ENCODE measurements around the gene CNIH4. TPM values are rescaled to one million over a fixed set of nuclear protein-coding genes. Genes with fewer than 3 reads are reported as not detected.
"Not testable (repeated sequence)": the region's sequence is repeated elsewhere in the genome, so short reads cannot be mapped to it uniquely, and the experiment has no call there.

Gene CNIH4
- total RNA-seq, 2 experiments from 2014 or later = 48.6 to 52.1 TPM

- ChIA-PET CTCF (interaction anchor here (0.6 to 4.7 kb wide), 24 partner anchors 19 to 489 kb away, joined by 3 to 54 read pairs (median 4); partner anchors contain the start of genes CNIH4, DEGS1 and FBXO28), POLR2A (interaction anchor here (0.6 to 2.2 kb wide), 10 partner anchors 10 to 487 kb away, joined by 3 to 9 read pairs (median 4); partner anchors contain the start of genes DEGS1 and FBXO28)
- H3K4me3 Mint-ChIP-seq = peak overlapping the region; percentile 38
- no peaks in the 10 kb centered on the region for H3K27me3 Mint-ChIP-seq
- H3K4me1 Mint-ChIP-seq = peaks cover 45% of the 10 kb centered on the region
- H3K27ac Mint-ChIP-seq = peak overlapping the region; percentile 91
- no peaks in the 10 kb centered on the region for H3K36me3 Mint-ChIP-seq (ENCODE audit: low read depth)
- no peaks in the 10 kb centered on the region for H3K9me3 Mint-ChIP-seq
- DNase-seq = peak; percentile 38
Measured at GRCh38 chr1:224333309-224333926, 23.3 kb upstream of the CNIH4 start.

DNA sequence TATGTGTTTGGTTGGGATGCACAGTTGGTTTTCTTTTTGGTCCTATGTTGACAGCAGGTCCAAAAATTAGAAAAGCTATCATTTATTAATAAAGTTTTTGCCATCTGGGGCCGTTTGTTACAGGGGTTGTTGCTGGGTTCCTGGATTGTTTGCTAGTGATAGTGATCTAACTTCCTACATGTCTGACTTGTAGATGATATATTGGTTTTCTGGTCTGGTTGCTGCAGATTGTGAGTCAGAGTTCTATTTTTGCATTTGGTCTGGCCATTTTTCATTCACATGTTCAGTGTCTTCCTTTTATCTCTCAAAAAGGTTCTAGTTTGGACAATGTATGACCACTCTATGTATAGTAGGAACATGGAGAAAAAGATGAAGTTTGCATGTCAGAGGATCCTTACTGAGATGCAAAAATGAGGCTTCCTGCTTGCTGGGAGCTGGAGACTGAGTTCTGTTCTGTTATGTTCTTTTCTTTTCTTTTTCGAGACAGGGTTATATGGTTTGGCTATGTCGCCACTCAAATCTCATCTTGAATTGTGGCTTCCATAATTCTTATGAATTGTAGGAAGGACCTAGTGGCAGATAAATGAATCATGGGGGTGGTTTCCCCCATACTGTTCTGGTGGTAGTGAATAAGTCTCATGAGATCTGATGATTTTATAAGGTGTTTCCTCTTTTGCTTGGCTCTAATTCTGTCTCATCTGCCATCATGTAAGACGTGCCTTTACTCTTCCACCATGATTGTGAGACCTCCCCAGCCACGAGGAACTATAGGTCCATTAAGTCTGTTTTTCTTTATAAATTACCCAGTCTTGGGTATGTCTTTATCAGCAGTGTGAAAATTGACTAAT lies 22.5 kb upstream of the CNIH4 start:
- CTCF ChIA-PET = interaction anchor here (0.6 to 4.7 kb wide), 26 partner anchors 17 to 489 kb away, joined by 3 to 54 read pairs (median 4); partner anchors contain the start of genes CNIH4, DEGS1 and FBXO28
- H3K27ac Mint-ChIP-seq = peak overlapping the region; percentile 91
- POLR2A ChIA-PET = interaction anchor here (0.6 to 2.2 kb wide), 10 partner anchors 24 to 488 kb away, joined by 3 to 9 read pairs (median 4); partner anchors contain the start of genes DEGS1 and FBXO28
- no peak for DNase-seq
- H3K4me3 Mint-ChIP-seq = peak overlapping the region; percentile 29
- H3K36me3 Mint-ChIP-seq (ENCODE audit: low read depth) = no peaks in the 10 kb centered on the region
- H3K4me1 Mint-ChIP-seq = peaks cover 40% of the 10 kb centered on the region
- peaks cover 2% of the 10 kb centered on the region for H3K27me3 Mint-ChIP-seq
- H3K9me3 Mint-ChIP-seq = no peaks in the 10 kb centered on the region

- DNase-seq = no peak
- Mint-ChIP-seq H3K27me3 (peaks cover 4% of the 10 kb centered on the region), H3K27ac (no peak overlapping the region), H3K9me3 (peaks cover 9% of the 10 kb centered on the region), H3K36me3 (ENCODE audit: low read depth) (peaks cover 10% of the 10 kb centered on the region), H3K4me1 (peaks cover 26% of the 10 kb centered on the region), H3K4me3 (no peak overlapping the region)
- ChIA-PET POLR2A (interaction anchor here (1.1 kb wide), 1 partner anchor 8 kb away, joined by 3 read pairs; the partner anchor contains the start of gene NVL), CTCF (interaction anchor here (1.6 kb wide), 1 partner anchor 222 kb away, joined by 4 read pairs; no protein-coding TSS in a partner anchor)
Measured at GRCh38 chr1:224338150-224338838, 18.4 kb upstream of the CNIH4 start.

- POLR2A ChIA-PET = no interaction called here
Measured at GRCh38 chr1:224339442-224340033, 17.1 kb upstream of the CNIH4 start.

DNA sequence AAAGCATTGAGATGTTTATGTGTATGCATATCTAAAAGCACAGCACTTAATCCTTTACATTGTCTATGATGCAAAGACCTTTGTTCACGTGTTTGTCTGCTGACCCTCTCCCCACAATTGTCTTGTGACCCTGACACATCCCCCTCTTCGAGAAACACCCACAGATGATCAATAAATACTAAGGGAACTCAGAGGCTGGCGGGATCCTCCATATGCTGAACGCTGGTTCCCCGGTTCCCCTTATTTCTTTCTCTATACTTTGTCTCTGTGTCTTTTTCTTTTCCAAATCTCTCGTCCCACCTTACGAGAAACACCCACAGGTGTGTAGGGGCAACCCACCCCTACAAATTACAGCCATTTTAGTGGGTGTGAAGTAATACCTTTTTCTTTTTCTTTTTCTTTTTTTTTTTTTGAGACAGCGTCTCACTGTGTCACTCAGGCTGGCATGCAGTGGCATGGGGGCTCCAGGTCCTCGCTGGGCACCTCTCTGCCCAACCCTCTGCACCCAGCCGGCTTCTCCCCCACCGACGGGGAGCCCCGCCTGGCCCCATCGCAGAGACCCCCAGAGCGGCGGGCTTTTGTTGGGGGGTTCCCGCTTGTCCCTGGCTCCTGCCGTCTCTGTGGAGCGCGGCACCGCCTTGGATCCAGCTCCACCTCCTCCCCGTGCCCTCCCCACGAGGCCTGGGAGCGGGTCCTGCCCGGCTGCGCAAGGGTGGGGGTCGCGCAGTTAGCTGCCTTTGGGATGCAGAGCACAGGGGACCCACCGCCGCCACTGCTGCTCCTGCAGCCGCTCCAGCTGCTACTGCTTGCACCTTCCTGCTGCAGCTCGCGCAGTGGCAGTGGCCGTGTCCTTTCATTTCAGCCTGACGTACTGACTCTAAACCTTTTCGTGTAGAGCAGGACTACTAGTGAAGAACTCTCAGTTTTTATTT lies 16.0 kb upstream of the CNIH4 start:
- CTCF ChIA-PET, H3K27ac Mint-ChIP-seq, H3K27me3 Mint-ChIP-seq, H3K4me1 Mint-ChIP-seq: not testable (repeated sequence)
- Mint-ChIP-seq H3K4me3 (peak overlapping the region; percentile 69), H3K36me3 (ENCODE audit: low read depth) (peaks cover 15% of the 10 kb centered on the region), H3K9me3 (peaks cover 13% of the 10 kb centered on the region)
- DNase-seq = peak; percentile 52
- POLR2A ChIA-PET = interaction anchor here (0.9 kb wide), 1 partner anchor 124 kb away, joined by 3 read pairs; no protein-coding TSS in a partner anchor

More at GRCh38 chr1:224339442-224340033, 17.1 kb upstream of the CNIH4 start:
- Mint-ChIP-seq H3K4me1 (peaks cover 14% of the 10 kb centered on the region), H3K36me3 (ENCODE audit: low read depth) (peaks cover 15% of the 10 kb centered on the region), H3K27me3 (peaks cover 4% of the 10 kb centered on the region), H3K27ac (no peak overlapping the region), H3K4me3 (no peak overlapping the region), H3K9me3 (peaks cover 13% of the 10 kb centered on the region)
- CTCF ChIA-PET = no interaction called here
- no peak for DNase-seq

DNA sequence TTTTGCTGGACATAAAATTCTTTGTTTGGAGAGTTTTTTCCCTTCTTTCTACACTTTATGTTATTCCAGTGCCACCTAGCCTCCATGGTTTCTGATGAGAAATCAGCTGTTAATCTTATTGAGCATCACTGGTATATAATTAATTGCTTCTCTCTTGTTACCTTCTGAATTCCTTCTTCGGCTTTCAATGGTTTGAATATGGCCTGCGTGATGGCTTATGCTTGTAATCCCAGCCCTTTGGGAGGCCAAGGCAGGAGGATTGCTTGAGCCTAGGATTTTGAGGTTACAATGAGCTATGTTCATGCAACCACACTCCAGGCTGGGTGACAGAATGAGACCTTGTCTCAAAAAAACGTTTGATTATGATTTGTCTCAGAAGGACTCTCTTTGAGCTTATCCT lies 13.0 kb upstream of the CNIH4 start:
- POLR2A ChIA-PET = interaction anchor here (0.7 kb wide), 1 partner anchor 11 kb away, joined by 3 read pairs; no protein-coding TSS in a partner anchor
- Mint-ChIP-seq H3K36me3 (ENCODE audit: low read depth) (peaks cover 17% of the 10 kb centered on the region), H3K9me3 (peaks cover 20% of the 10 kb centered on the region), H3K4me1 (peaks cover 12% of the 10 kb centered on the region), H3K4me3 (no peak overlapping the region), H3K27me3 (peaks cover 4% of the 10 kb centered on the region), H3K27ac (no peak overlapping the region)
- CTCF ChIA-PET = interaction anchor here (1.0 to 1.2 kb wide), 3 partner anchors 206 to 237 kb away, joined by 3 to 4 read pairs (median 3); no protein-coding TSS in a partner anchor
- DNase-seq = no peak

- Mint-ChIP-seq H3K27me3 (no peaks in the 10 kb centered on the region), H3K27ac (no peak overlapping the region), H3K36me3 (ENCODE audit: low read depth) (peaks cover 9% of the 10 kb centered on the region), H3K9me3 (peaks cover 12% of the 10 kb centered on the region), H3K4me3 (no peak overlapping the region), H3K4me1 (peaks cover 9% of the 10 kb centered on the region)
- ChIA-PET CTCF (no interaction called here), POLR2A (no interaction called here)
- DNase-seq = no peak
Measured at GRCh38 chr1:224348137-224348536, 8.5 kb upstream of the CNIH4 start.

GRCh38 chr1:224349716-224350115 lies 7.0 kb upstream of the CNIH4 start:
- H3K9me3 Mint-ChIP-seq; H3K4me3 Mint-ChIP-seq; H3K27ac Mint-ChIP-seq; POLR2A ChIA-PET; CTCF ChIA-PET; H3K27me3 Mint-ChIP-seq; DNase-seq; H3K36me3 Mint-ChIP-seq (ENCODE audit: low read depth): not testable (repeated sequence)
- H3K4me1 Mint-ChIP-seq = peaks cover 13% of the 10 kb centered on the region

DNA sequence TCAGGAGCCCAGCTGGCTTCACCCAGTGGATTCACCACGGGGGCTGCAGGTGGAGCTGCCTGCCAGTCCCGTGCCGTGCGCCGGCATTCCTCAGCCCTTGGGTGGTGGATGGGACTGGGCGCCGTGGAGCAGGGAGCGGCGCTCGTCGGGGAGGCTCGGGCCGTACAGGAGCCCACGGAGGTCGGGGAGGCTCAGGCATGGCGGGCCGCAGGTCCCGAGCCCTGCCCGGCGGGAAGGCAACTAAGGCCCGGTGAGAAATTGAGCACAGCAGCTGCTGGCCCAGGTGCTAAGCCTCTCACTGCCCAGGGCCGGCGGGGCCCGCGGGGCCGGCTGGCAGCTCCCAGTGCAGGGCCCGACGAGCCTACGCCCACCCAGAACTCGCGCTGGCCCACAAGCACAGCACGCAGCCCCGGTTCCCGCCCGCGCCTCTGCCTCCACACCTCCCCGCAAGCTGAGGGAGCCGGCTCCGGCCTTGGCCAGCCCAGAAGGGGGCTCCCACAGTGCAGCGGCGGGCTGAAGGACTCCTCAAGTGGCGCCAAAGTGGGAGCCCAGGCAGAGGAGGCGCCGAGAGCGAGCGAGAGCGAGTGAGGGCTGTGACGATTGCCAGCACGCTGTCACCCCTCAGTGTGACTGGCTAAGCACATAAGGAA lies 4.1 kb upstream of the CNIH4 start:
- CTCF ChIA-PET = interaction anchor here (1.8 kb wide), 1 partner anchor 19 kb away, joined by 5 read pairs; no protein-coding TSS in a partner anchor
- H3K9me3 Mint-ChIP-seq; DNase-seq; POLR2A ChIA-PET; H3K27ac Mint-ChIP-seq; H3K27me3 Mint-ChIP-seq; H3K4me3 Mint-ChIP-seq; H3K36me3 Mint-ChIP-seq (ENCODE audit: low read depth): not testable (repeated sequence)
- H3K4me1 Mint-ChIP-seq = peaks cover 22% of the 10 kb centered on the region

- no peak for DNase-seq
- Mint-ChIP-seq H3K27ac (no peak overlapping the region), H3K36me3 (ENCODE audit: low read depth) (peaks cover 15% of the 10 kb centered on the region), H3K4me1 (peaks cover 30% of the 10 kb centered on the region), H3K27me3 (no peaks in the 10 kb centered on the region), H3K4me3 (no peak overlapping the region), H3K9me3 (no peaks in the 10 kb centered on the region)
- POLR2A ChIA-PET = interaction anchor here (1.2 kb wide), 1 partner anchor 24 kb away, joined by 3 read pairs; the partner anchor contains the start of gene NVL
- CTCF ChIA-PET = interaction anchor here (0.8 to 1.8 kb wide), 2 partner anchors 21 to 114 kb away, joined by 5 to 7 read pairs; no protein-coding TSS in a partner anchor
Measured at GRCh38 chr1:224353975-224354925, 2.4 kb upstream of the CNIH4 start.

Data from activated CD4-positive, alpha-beta memory T cell treated with anti-CD3 and anti-CD28 coated beads, Interleukin-2, amount 10 ng/mL, durations not matched to agents 7 days and 5 days (primary cell).